ENCODE measurements around the gene AIRE.
"Not testable (repeated sequence)": the region's sequence is repeated elsewhere in the genome, so short reads cannot be mapped to it uniquely, and the experiment has no call there.

AIRE gene

DNA sequence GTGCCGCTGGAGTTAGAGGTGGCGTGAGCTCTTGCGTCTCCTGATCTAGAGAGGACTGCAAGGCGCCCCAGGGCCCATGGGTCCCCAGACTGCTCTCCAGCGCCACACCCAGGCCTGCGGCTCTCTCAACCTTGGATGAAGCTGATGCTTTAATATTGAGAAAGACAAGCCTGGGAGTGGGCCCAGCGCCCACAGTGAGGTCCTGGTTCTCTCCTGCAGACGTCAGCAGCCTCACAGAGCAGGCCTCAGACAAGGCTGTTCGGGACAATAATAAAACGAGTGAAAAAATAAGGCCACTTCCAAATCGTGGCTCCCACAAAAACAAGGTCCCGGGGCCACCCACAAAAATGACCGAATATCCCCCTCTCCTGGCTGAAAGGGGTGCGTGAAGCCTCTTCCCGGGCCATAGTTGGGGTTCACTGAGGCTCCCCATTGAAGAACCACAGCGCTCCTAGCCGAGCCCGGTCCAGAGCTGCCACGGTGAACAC is 18.0 kb upstream of the AIRE start:
- no peak for DNase-seq (ENCODE audit: low read depth, low spot score)

DNA sequence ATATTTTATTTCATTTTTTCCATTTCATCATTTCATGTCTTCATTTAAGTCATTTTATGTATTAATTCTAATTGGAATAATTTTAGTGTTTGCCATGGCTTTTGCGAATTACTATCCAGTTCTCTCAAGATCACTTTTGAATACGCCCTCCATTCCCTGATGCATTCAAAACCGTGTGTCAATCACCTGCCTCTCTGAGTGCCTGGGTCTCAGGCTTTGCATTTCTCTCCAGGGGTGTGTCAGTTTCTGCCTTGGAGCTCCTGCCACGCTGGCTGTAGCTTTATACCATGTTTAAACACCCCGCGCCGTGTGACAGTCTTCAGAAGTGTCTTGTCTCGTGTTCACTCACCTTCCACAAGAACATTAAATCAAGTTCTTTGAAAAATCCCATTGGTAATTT is 16.6 kb upstream of the AIRE start:
- no peak for DNase-seq (ENCODE audit: low read depth, low spot score)

DNA sequence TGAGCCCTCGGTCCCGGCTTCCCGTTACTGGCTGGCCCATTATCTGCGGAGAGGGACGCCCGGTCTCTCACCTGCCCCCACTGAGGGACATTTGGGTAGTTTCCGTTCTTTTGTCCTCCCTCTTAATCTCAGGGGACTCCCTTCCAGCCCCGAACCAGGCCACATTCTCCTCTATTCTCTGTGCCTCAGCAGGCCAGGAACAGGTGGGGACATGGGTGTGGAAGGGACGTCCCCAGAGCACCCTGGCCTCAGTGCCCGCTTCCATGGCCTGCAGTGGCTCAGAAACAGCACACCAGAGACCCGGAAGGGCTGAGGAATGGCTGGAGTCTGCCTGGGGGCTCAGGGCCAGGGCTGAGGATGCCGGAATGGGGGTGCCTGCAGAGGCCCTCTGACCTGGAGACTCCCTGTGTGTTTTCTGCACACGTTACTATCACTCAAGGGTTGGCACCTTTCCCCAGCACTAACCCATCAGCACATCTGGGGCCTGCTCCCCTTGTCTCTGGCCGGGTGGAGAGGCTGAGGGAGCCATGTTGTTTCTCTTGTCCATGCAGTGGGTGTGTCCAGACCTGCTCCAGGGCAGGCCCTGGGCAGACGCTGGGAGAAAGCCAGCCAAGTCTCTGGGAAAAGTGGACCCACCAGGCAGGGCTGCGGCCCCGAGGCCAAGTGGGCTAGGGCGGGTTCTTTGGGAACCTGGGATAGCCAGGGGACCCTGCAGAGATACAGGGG is 14.0 kb upstream of the AIRE start:
- DNase-seq (ENCODE audit: low read depth, low spot score) = no peak

DNA sequence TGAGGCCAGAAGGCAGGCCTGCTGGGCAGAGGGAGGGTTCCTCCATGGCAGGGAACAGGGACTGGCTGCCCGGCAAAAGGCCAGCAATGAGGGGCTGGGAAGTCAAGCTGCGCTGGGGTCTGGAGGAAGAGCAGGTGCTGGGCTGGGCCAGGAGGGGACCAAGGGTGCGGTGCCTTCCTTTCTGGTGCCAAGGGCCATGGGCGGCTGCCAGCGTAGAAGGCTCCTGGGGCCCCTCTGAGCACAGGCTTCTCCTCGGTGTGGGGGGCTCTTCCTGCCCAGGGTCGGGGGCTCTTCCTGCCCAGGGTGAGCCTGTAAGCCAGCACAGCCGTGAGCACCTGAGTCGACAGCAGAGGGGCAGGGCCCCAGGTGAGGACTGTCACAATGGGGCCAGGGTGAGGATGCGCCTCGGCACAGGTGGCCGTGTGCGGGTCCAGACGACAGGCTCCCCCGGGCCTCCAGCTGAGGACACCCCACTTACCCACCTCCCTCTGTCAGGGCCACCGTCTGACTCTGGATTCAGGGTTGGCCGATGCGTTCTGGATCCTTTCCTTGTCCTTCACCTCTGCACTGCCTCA is 13.3 kb upstream of the AIRE start:
- DNase-seq (ENCODE audit: low read depth, low spot score) = no peak

DNA sequence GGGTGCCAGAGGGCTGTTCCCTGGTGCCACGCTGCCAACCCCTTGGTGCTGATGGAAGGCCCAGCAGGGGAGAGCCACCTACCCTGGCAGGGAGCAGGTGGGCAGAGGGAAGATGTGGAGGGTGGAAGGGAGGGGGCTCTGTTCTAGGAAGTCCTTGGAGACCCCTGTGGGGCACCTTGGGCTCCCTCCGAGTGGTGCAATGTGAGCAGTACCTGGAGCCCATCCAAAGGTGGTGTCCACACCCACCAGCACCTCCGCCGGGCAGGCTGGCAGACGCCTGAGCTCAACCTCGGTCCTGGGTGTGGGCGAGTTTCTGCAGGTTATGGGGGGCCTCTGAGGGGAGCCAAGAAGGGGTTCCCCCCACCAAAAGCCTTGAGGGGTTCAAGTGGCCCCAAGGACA is 12.6 kb upstream of the AIRE start:
- no peak for DNase-seq (ENCODE audit: low read depth, low spot score)

DNA sequence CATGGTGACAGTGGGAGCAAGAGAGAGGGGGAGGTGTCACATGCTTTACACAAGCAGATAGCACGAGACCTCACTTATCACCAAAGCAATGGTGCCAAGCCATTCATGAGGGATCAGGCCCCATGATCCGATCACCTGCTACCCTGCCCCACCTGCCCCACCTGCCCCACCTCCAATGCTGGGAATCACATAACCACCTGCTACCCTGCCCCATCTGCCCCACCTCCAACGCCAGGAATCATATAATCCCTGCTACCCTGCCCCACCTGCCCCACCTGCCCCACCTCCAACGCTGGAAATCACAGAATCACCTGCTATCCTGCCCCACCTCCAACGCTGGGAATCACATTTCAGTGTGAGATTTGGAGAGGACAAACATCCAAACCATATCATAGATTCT is 10.6 kb upstream of the AIRE start:
- no peak for DNase-seq (ENCODE audit: low read depth, low spot score)

DNA sequence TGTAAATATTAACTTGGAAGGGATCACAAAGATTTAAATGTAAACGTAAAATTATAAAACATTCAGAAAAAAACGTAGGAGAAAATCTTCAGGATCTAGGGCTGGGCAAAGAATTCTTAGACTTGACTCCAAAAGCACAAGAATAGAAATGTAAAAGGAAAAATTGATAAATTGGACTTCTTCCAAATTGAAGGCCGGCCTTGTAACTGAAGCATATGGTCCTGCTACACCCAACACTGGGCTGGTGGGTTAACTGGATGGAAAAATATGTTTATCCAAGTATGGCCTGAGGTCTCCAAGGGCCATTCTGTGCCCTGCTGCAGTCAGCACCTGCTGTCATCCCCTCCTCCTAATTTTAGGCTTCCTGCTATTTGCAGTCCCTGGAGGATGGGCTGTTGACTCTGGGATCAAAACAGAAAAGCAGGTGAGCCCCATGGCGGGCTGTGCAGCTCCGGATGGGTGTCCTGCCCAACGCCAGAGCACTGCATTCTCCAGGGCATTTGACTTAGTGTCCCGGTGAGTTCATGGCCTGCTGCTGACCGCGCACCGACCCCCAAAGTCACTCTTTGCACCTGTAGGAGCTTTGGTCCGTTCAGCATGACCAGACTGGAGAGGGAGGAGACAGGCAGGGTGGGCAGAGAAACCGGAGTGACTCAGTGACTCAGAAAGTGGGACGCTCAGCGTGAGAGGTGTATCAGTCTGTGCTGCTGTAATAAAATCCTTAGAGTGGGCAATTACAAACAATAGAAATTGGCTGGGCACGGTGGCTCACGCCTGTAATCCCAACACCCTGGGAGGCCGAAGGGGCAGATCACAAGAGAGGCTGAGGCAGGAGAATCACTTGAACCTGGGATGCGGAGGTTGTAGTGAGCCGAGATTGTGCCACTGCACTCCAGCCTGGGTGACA is 6.1 kb upstream of the AIRE start:
- DNase-seq (ENCODE audit: low read depth, low spot score) = no peak

DNA sequence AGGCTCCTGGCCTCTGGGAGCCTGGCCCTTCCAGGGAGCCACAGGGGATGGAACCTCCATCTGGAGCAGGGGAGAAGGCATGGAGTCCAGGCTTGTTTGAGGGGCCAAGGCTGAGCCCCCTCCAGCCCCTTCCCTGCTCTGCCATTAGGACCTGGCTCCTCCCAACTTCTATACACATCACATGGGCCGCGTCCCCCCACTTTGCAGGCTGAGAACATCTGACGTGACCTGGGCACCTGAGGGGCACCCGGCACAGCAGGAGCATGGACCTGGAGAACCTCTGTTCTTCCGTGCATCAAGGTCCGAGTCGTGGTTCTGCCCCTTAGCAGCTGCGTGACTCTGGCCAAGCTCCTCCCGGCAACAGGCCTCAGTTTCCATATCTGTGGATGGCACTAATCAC is 3.9 kb upstream of the AIRE start:
- DNase-seq (ENCODE audit: low read depth, low spot score) = no peak

DNA sequence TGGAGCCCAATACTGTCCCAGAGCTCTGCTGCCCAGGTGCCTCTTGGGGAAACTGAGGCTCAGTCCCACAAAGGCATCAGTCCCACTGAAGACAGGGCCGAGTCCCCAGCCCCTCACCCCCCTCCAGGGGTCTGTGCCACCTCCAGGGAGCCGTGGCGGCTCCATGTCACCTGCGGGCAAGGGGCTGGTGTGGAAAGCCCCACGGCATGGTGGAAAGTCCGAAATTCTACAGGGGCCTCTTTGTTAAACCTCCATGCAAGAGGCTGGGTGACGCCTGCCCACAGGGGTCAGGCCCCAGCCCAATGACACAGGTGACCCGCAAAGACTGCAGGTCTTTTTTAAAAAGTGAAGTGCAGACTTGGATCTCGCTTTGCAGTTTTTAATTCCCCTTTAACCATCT is 3.3 kb upstream of the AIRE start:
- DNase-seq (ENCODE audit: low read depth, low spot score) = no peak

DNA sequence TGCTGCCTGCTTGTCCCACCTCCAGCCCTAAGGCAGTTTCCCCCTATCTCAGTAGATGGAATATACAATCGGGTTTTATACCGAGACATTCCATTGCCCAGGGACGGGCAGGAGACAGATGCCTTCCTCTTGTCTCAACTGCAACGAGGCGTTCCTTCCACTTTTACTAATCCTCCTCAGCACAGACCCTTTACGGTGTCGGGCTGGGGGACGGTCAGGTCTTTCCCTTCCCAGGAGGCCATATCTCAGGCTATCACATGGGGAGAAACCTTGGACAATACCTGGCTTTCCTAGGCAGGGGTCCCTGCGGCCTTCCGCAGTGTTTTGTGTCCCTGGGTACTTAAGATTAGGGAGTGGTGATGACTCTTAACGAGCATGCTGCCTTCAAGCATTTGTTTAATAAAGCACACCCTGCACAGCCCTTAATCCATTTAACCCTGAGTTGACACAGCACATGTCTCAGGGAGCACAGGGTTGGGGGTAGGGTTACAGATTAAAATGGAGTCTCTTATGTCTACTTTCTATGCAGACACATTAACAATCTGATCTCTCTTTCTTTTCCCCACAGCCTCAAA is 2.4 kb upstream of the AIRE start:
- not testable (repeated sequence) for DNase-seq (ENCODE audit: low read depth, low spot score)

DNA sequence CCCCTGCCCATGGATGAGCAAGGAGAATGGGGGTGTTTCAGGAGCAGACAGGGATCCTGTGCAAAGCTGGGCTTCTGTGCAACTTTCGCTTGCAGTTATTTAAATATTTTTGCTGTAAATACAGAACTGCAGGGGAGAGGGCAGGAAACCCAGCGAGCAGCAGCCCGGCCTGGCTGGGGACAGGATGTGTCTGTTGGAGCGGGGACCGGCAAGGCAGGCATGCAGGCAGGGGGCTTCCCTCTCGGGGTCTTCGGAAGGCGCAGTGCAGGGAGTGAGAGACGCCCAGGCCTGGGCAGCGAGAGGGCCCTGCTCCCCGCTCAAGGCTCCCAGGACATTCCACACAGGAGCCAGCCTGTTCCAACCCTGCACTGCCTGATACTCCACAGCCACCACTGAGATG is 1.7 kb upstream of the AIRE start:
- DNase-seq (ENCODE audit: low read depth, low spot score) = no peak

DNA sequence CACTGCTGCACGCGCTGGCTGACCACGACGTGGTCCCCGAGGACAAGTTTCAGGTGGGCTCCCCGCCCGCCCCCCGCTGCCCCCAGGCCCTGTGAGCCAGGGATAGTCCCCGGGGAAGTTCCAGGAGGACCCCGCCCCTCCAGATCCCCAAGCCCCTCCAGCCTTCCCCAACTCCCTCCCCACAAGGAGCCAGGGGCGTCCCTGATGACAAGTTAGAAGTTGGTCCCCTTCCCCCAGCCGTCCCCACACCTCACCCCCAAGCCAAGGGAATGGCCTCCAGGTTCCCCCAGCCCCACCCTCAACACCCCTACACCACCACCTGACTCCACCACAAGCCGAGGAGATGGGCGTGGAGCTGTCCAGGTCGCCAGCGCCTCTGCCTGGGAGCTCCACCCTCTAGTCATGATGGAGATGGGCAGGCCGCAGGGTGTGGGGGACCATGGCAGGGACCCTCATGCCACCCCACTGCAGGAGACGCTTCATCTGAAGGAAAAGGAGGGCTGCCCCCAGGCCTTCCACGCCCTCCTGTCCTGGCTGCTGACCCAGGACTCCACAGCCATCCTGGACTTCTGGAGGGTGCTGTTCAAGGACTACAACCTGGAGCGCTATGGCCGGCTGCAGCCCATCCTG is 525 bp downstream of the AIRE start:
- no peak for DNase-seq (ENCODE audit: low read depth, low spot score)

DNA sequence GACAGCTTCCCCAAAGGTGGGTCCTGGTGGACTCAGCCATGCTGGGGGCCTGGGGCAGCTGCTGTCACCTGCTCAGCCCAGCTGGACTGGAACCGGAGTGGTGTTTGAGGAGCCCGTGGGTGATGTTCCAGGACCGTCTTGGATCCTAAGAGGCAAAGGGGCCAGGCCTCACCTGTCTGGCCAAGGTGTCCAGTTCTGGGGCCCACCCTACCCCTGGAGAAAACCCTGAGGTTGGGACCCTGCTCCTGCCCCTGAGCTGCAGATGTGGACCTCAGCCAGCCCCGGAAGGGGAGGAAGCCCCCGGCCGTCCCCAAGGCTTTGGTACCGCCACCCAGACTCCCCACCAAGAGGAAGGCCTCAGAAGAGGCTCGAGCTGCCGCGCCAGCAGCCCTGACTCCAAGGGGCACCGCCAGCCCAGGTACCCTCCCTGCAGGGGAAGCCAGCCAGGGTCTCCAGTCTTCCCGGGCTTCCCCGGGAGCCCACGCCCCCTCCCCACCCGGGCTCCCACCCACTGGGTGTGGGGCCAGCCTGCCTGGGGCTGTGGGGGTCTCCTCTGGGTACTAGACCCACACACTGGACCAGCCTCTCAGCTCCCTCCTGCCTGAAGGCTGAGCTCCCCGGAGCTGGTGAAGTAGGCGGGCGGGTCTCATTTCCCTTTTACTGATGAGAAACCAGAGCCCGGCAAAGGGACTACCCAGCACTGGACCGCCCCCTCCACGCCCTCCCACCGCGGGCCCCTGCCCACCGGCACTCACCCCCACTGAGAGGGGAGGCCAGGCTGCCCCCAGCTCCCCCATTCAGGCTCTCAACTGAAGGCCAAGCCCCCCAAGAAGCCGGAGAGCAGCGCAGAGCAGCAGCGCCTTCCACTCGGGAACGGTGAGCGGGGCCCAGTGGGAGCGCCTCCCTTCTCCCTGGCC is 1.3 kb downstream of the AIRE start:
- no peak for DNase-seq (ENCODE audit: low read depth, low spot score)

DNA sequence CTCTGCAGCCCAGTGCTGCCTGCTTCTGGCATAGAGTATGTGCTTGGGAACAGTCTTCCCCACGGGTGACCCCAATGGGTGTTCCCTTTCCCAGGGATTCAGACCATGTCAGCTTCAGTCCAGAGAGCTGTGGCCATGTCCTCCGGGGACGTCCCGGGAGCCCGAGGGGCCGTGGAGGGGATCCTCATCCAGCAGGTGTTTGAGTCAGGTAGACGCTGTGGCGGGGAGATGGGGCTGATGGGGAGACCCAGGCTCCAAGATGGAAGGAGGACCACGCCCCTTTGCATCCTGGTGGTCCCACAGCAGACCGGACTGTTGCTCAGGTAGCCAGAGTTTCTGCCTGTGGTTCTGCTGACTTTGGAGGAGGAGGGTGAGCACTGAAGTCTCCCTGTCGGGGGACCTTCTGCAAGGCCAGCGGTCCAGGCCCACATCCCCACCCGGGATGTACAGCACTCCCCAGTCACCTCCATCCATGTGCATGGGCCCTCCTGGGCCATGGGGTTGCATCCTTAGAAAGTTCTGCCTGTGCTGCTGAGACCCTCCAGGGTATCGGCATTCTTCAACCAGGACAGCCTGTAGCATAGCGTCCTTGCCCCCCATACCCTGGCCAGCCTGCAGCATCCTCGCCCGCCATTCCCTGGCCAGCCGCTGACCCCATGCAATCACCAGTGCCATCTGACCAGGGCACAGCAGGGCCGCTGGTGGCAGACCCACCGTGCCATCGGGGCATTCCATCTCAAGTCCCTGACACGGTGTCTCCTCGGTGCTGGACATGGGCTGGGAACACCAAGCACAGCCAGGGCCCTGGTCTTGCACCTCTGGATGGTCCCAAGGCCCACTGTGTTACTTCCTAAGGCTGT is 2.8 kb downstream of the AIRE start:
- DNase-seq (ENCODE audit: low read depth, low spot score) = no peak

DNA sequence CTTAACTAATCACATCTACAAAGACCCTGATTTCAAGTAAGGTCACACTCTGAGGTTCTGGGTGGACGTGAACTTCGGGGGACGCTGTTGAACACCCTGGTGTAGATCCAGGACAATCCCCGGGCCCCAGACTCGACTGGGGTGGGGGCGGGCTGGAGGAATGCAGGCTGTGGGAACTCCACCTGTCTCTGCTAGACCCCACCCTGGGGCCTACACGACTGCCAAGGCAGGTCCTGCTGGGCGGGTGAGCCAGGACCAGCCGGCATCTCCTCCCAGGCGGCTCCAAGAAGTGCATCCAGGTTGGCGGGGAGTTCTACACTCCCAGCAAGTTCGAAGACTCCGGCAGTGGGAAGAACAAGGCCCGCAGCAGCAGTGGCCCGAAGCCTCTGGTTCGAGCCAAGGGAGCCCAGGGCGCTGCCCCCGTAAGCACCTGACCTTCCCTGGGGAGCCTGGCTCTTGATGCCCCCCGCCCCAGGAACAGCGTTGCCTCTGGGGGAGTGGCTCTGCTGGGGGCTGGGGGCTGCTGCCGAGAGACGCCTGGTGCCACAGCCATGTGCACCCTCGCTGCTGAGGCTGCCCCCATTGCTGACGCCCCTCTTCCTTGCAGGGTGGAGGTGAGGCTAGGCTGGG is 3.8 kb downstream of the AIRE start:
- DNase-seq (ENCODE audit: low read depth, low spot score) = no peak

DNA sequence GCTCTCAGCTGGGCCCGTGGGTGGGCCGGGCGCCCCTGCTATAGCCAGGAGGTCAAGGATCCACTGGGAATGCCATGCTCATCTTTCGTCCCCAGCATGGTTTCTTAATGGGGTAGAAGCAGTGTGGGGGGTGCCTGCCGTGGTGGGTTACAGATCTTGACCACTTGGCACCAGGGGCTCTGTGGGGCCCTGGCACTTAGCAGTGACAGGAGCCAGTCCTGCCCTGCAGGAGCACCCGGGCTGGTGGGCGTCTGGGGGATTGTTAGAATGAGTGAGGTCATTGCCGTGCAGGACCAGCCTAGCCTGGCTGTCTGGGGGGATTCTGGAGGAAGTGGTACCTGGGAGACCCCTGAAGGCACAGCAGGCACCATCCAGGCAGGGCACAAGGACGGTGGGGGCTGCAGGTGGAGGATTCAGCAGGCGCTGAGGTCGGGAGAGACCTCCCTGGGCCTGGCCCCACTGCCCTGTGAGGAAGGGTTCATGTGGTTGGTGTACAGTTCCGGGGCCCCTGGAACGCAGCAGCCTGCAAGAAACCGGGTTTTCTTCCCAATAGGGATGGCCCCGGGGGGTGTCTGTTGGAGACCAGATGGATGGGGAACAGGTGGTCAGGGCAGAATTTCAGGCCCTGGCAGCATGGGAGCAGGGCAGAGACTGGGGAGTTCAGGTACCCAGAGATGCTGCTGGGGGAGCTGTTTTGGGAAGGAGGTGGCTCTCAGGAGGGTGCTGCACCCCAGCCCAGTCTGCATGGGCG is 4.8 kb downstream of the AIRE start:
- no peak for DNase-seq (ENCODE audit: low read depth, low spot score)

DNA sequence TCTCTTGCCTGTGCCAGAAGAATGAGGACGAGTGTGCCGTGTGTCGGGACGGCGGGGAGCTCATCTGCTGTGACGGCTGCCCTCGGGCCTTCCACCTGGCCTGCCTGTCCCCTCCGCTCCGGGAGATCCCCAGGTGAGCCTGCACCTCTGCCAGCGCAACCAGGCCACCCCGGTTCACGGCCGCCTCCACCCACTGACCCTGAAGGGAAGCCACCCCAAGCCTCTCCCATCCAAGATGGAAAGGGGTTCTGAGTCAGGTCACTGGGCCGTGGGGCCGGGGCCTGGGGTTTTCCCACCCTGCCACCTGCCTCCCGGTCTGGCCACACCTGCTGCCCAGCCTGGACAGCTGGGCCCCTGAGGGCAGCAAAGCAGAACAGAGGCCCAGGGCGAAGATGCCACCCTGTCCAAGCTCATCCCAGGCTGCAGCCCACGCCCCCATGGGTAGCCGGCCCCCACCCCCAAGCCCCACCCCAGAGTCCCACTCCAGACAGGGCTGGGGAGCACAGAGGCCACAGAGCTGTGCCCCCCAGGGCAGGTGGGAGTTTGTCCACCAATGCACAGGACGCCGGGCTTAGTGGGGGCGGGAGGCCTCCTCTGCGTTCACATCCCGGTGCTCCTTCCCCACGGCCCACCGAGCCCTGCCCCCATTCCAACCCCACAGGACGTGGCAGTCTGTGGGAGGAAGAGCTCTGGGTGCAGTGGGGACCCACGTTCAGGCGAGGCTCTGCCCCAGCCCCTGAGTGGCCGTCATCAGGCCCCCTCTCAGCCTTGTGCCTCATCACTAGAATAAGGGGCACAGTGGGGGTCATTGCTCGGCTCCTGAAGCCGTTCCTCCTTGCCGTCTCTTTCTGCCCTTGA is 5.6 kb downstream of the AIRE start:
- no peak for DNase-seq (ENCODE audit: low read depth, low spot score)
